A549 (cell line): ENCODE measurements around the gene TCP11. TPM values are rescaled to one million over a fixed set of nuclear protein-coding genes. Genes with fewer than 3 reads are reported as not detected.

ENCODE experiments used
- ATAC-seq, 2 experiments: fragments of 200-7000 bp in 1 of 2; fragments of >200 bp in 1 of 2; cut with Nextera tagmentation in 1 of 2; cut with Tn5 transposase in 1 of 2; 3 replicates each; pipeline versions ENCODE4 v1.8.0 to v1.9.1; 2018 to 2020; ENCODE audit warnings: mild to moderate bottlenecking in 1 of 2, moderate library complexity in 1 of 2
- CTCF ChIA-PET: fragments of 300-600 bp; sonication (Branson Sonifier 250); formaldehyde crosslinking; extraction: SDS; loops from one replicate; lab custom pipeline; 2021; ENCODE audit warnings: antibody characterized with exemption, inconsistent platforms; lab: Yijun Ruan, JAX
- POLR2A ChIA-PET: fragments of 350-600 bp; formaldehyde crosslinking; extraction: SDS; loops from one replicate; lab custom pipeline; 2021; ENCODE audit warnings: antibody characterized with exemption, inconsistent platforms; lab: Yijun Ruan, JAX
- DNase-seq, 2 experiments: peaks; one replicate each; pipeline versions ENCODE4 v3.0.0 to v3.0.0-alpha.2; 2011 to 2016; ENCODE audit warnings: low read depth in 1 of 2, low spot score in 1 of 2
- FAIRE-seq: peaks from 2 replicates; lab custom pipeline; 2011; peaks lifted over from hg19 to GRCh38; lab: Jason Lieb, UNC
- H3K27ac ChIP-seq, 2 experiments: fragments of >200 bp; sonication (Bioruptor Twin); formaldehyde crosslinking; 3 replicates each; pipeline ENCODE4 v1.5.1; 2016 to 2017
- H3K4me1 ChIP-seq: fragments of >200 bp; sonication (Bioruptor Twin); formaldehyde crosslinking; 3 replicates; pipeline ENCODE4 v1.6.1; 2016
- H3K4me2 ChIP-seq: fragments of >200 bp; sonication (Bioruptor Twin); formaldehyde crosslinking; 3 replicates; pipeline ENCODE4 v1.6.1; 2016
- H3K4me3 ChIP-seq: fragments of >200 bp; sonication (Bioruptor Twin); formaldehyde crosslinking; 3 replicates; pipeline ENCODE4 v1.5.1; 2016
- H3K9me3 ChIP-seq: fragments of >200 bp; sonication (Bioruptor Twin); formaldehyde crosslinking; 3 replicates; pipeline ENCODE4 v1.6.1; 2016
- ELK1 ChIP-seq: fragments of 150-350 bp; IDR thresholded peaks from 2 replicates; pipeline ENCODE4 v1.6.1; 2014; ENCODE audit warnings: low read depth, mild to moderate bottlenecking, low read length
- EP300 ChIP-seq, 2 experiments: fragments of >200 bp; sonication (Bioruptor Twin); formaldehyde crosslinking; IDR thresholded peaks; 2 replicates in 1 of 2; 3 replicates in 1 of 2; pipeline ENCODE4 v1.6.1; 2016 to 2017
- ESRRA ChIP-seq: fragments of 150-350 bp; IDR thresholded peaks from 2 replicates; pipeline ENCODE4 v1.6.1; 2014; ENCODE audit warnings: mild to moderate bottlenecking, low read length, borderline replicate concordance
- FOXS1 ChIP-seq: fragments of 250-450 bp; sonication (Bioruptor Pico); IDR thresholded peaks from 2 replicates; pipeline ENCODE4 v1.5.0; 2020; ENCODE audit warnings: mild to moderate bottlenecking, moderate library complexity
- HDAC2 ChIP-seq: fragments of 200-600 bp; sonication (generic); IDR thresholded peaks from 2 replicates; pipeline ENCODE4 v1.6.1; 2016
- HEYL ChIP-seq: fragments of 250-450 bp; sonication (Bioruptor Pico); IDR thresholded peaks from 2 replicates; pipeline ENCODE4 v1.8.0; 2021; ENCODE audit warnings: mild to moderate bottlenecking, moderate library complexity
- HOXB13 ChIP-seq: fragments of 250-450 bp; sonication (Bioruptor Pico); IDR thresholded peaks from 2 replicates; pipeline ENCODE4 v1.5.0; 2020; ENCODE audit warnings: low read depth, mild to moderate bottlenecking, moderate library complexity
- HOXB5 ChIP-seq: fragments of 250-450 bp; sonication (Bioruptor Pico); IDR thresholded peaks from 2 replicates; pipeline ENCODE4 v1.5.0; 2020; ENCODE audit warnings: mild to moderate bottlenecking, moderate library complexity
- JUNB ChIP-seq: fragments of >200 bp; sonication (Bioruptor Twin); formaldehyde crosslinking; IDR thresholded peaks from 2 replicates; pipeline ENCODE4 v1.6.1; 2016
- KDM1A ChIP-seq: fragments of 200-600 bp; sonication (generic); IDR thresholded peaks from 2 replicates; pipeline ENCODE4 v1.6.1; 2016; ENCODE audit warnings: low read depth, mild to moderate bottlenecking
- KDM5A ChIP-seq: fragments of 200-600 bp; sonication (generic); IDR thresholded peaks from 2 replicates; pipeline ENCODE4 v1.6.1; 2016; ENCODE audit warnings: antibody characterized with exemption, mild to moderate bottlenecking
- MAZ ChIP-seq: fragments of 150-350 bp; IDR thresholded peaks from 2 replicates; pipeline ENCODE4 v1.6.1; 2014; ENCODE audit warnings: antibody characterized with exemption, low read depth, low read length, borderline replicate concordance
- NFE2L2 ChIP-seq: fragments of 150-350 bp; conservative IDR thresholded peaks from 2 replicates; pipeline ENCODE4 v1.6.1; 2014; ENCODE audit warnings: low read length
- NPAS2 ChIP-seq: fragments of 250-450 bp; sonication (Bioruptor Pico); IDR thresholded peaks from 2 replicates; pipeline ENCODE4 v1.8.0; 2022; ENCODE audit warnings: mild to moderate bottlenecking, moderate library complexity, borderline replicate concordance
- PHF8 ChIP-seq: fragments of 200-600 bp; sonication (generic); IDR thresholded peaks from 2 replicates; pipeline ENCODE4 v1.6.1; 2016; ENCODE audit warnings: low read depth, mild to moderate bottlenecking, antibody characterized with exemption, moderate library complexity, borderline replicate concordance
- POLR2A ChIP-seq: IDR thresholded peaks from 2 replicates; pipeline ENCODE4 v1.6.1; 2012; ENCODE audit warnings: mild to moderate bottlenecking, low read length
- POLR2AphosphoS2 ChIP-seq: conservative IDR thresholded peaks from 2 replicates; pipeline ENCODE4 v1.6.1; 2012; ENCODE audit warnings: low read length, improper control_type of control experiment, inconsistent platforms
- RAD21 ChIP-seq, 2 experiments: fragments of >200 bp in 1 of 2; sonication (Bioruptor Twin) in 1 of 2; formaldehyde crosslinking in 1 of 2; IDR thresholded peaks in 1 of 2; conservative IDR thresholded peaks in 1 of 2; 2 replicates in 1 of 2; 3 replicates in 1 of 2; pipeline ENCODE4 v1.6.1; 2012 to 2018; ENCODE audit warnings: inconsistent platforms in 1 of 2
- RARB ChIP-seq: fragments of 250-450 bp; sonication (Bioruptor Pico); IDR thresholded peaks from 2 replicates; pipeline ENCODE4 v1.8.0; 2021; ENCODE audit warnings: mild to moderate bottlenecking, moderate library complexity
- RFX5 ChIP-seq: fragments of 450-650 bp; IDR thresholded peaks from 2 replicates; pipeline ENCODE4 v1.7.1; 2014; ENCODE audit warnings: antibody characterized with exemption, mild to moderate bottlenecking, moderate library complexity
- SMC3 ChIP-seq: fragments of >200 bp; sonication (Bioruptor Twin); formaldehyde crosslinking; IDR thresholded peaks from 3 replicates; pipeline ENCODE4 v1.6.1; 2018; ENCODE audit warnings: inconsistent platforms
- WGBS: methylation state at CpG from one replicate; pipeline ENCODE4 v1.1.6; 2017; ENCODE audit errors: missing lambda C conversion rate; 5-methylcytosine and 5-hydroxymethylcytosine counted together
- polyA plus RNA-seq, 4 experiments: library from polyadenylated mRNA; depleted of rRNA in 3 of 4; stranded (reverse); fragments of >200 nt; fragmentation: RNase III in 1 of 4; extraction: RNeasy Plus Mini Kit Qiagen cat#74134 plus additional on column Dnase treatment in 1 of 4; gene quantifications; 2 replicates in 3 of 4; 3 replicates in 1 of 4; pipeline ENCODE4 v1.2.3, GENCODE V29; 2011 to 2017
- TF ChIP-seq, protein P1 (sequence below): fragments of 450-650 bp; IDR thresholded peaks from 2 replicates; pipeline ENCODE4 v1.6.1; 2014; ENCODE audit warnings: antibody characterized with exemption
- TF ChIP-seq, protein P2 (sequence below): IDR thresholded peaks from 2 replicates; pipeline ENCODE4 v1.6.1; 2012
- TF ChIP-seq, protein P3 (sequence below): fragments of >200 bp; sonication (Bioruptor Twin); formaldehyde crosslinking; IDR thresholded peaks from 3 replicates; pipeline ENCODE4 v1.6.1; 2016
- TF ChIP-seq, protein P4 (sequence below): fragments of 250-450 bp; sonication (Bioruptor Pico); IDR thresholded peaks from 2 replicates; pipeline ENCODE4 v1.5.0; 2020; ENCODE audit warnings: low read depth, mild to moderate bottlenecking, moderate library complexity
- TF ChIP-seq, protein P5 (sequence below): IDR thresholded peaks from 2 replicates; pipeline ENCODE4 v1.6.1; 2012; ENCODE audit warnings: low read depth, borderline replicate concordance

TCP11 gene
- polyA plus RNA-seq, 2 of the 4 experiments (the other 2 are of a cell fraction): 0.06 TPM; not detected in 1

DNA sequence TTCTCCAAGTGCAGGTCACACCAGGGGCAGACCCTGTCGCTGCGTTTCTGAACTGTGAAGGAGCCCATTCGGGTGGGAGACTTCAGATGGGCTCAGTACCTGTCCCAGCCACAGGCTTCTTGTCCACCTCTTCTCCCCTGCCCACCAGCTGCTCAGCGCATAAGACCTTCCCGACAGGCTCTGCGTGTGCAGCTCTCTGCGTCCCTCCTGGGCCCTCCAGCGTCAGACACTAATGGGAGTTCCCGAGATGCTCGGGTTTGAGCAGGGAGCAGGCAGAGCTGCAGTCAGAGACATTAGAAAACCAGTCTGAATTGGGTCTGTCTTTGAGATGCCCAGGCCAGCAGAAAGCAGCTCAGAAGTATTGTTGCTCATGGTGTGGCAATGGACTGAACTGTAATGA lies 50.4 kb downstream of the TCP11 start:
- no peak for TF ChIP-seq NPAS2 (CRISPR knock-in tag)
- TF ChIP-seq POLR2AphosphoS2: no peak
- H3K4me3 ChIP-seq: no peak overlapping the region
- no peak overlapping the region for H3K27ac ChIP-seq
- DNase-seq (no peak), ATAC-seq (no peak), FAIRE-seq (no peak)
- CTCF ChIA-PET: interaction anchor here (1.1 to 1.6 kb wide), 2 partner anchors 35 to 49 kb away, joined by 3 to 5 read pairs; no protein-coding TSS in a partner anchor
- H3K4me2 ChIP-seq: no peak overlapping the region
- H3K9me3 ChIP-seq: no peaks in the 10 kb centered on the region
- POLR2A ChIA-PET: no interaction called here
- H3K4me1 ChIP-seq: peaks cover 10% of the 10 kb centered on the region
- 97% methylated on average over 5 of the region's 10 CpGs for WGBS

- ChIA-PET POLR2A (no interaction called here), CTCF (interaction anchor here (1.1 to 1.6 kb wide), 2 partner anchors 34 to 50 kb away, joined by 3 to 5 read pairs; no protein-coding TSS in a partner anchor)
- no peak overlapping the region for H3K4me2 ChIP-seq
- no peak overlapping the region for H3K4me3 ChIP-seq
- no peaks in the 10 kb centered on the region for H3K9me3 ChIP-seq
- no peak for DNase-seq
- ATAC-seq: no peak
- 95% methylated on average over 15 of the region's 15 CpGs for WGBS
- no peak overlapping the region for H3K27ac ChIP-seq
- TF ChIP-seq, protein P1, sequence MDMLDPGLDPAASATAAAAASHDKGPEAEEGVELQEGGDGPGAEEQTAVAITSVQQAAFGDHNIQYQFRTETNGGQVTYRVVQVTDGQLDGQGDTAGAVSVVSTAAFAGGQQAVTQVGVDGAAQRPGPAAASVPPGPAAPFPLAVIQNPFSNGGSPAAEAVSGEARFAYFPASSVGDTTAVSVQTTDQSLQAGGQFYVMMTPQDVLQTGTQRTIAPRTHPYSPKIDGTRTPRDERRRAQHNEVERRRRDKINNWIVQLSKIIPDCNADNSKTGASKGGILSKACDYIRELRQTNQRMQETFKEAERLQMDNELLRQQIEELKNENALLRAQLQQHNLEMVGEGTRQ: no peak
- no peak for TF ChIP-seq PHF8
- TF ChIP-seq, protein P2, sequence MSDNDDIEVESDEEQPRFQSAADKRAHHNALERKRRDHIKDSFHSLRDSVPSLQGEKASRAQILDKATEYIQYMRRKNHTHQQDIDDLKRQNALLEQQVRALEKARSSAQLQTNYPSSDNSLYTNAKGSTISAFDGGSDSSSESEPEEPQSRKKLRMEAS: no peak
- TF ChIP-seq, protein P3, sequence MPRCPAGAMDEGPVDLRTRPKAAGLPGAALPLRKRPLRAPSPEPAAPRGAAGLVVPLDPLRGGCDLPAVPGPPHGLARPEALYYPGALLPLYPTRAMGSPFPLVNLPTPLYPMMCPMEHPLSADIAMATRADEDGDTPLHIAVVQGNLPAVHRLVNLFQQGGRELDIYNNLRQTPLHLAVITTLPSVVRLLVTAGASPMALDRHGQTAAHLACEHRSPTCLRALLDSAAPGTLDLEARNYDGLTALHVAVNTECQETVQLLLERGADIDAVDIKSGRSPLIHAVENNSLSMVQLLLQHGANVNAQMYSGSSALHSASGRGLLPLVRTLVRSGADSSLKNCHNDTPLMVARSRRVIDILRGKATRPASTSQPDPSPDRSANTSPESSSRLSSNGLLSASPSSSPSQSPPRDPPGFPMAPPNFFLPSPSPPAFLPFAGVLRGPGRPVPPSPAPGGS: no peak
- no peak for TF ChIP-seq RAD21 (conservative IDR thresholded peaks at IDR 0.05 in 1 of 2, IDR thresholded peaks at IDR 0.05 in 1 of 2)
- no peak for TF ChIP-seq ELK1
- no peak for TF ChIP-seq RARB (CRISPR knock-in tag)
- TF ChIP-seq FOXS1 (CRISPR knock-in tag): no peak
- no peak for TF ChIP-seq HDAC2
- TF ChIP-seq, protein P4, sequence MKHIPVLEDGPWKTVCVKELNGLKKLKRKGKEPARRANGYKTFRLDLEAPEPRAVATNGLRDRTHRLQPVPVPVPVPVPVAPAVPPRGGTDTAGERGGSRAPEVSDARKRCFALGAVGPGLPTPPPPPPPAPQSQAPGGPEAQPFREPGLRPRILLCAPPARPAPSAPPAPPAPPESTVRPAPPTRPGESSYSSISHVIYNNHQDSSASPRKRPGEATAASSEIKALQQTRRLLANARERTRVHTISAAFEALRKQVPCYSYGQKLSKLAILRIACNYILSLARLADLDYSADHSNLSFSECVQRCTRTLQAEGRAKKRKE (CRISPR knock-in tag): no peak
- TF ChIP-seq, all 56 proteins: peak for 0
- no peak for FAIRE-seq
- H3K4me1 ChIP-seq: peaks cover 9% of the 10 kb centered on the region; the same call in 2 of the 3 replicates
Observed at GRCh38 chr6:35089935-35090505, 51.1 kb downstream of the TCP11 start.

GRCh38 chr6:35089216-35089934 lies 51.8 kb downstream of the TCP11 start:
- H3K27ac ChIP-seq: no peak overlapping the region
- peaks cover 9% of the 10 kb centered on the region; the same call in 2 of the 3 replicates for H3K4me1 ChIP-seq
- DNase-seq (no peak), FAIRE-seq (no peak), ATAC-seq (no peak)
- CTCF ChIA-PET: interaction anchor here (1.1 kb wide), 1 partner anchor 33 kb away, joined by 3 read pairs; no protein-coding TSS in a partner anchor
- H3K4me2 ChIP-seq: no peak overlapping the region
- POLR2A ChIA-PET: no interaction called here
- 95% methylated on average over 19 of the region's 19 CpGs for WGBS
- H3K9me3 ChIP-seq: no peaks in the 10 kb centered on the region
- no peak overlapping the region for H3K4me3 ChIP-seq
- TF ChIP-seq HOXB5 (CRISPR knock-in tag) (no peak), KDM1A (no peak), RARB (CRISPR knock-in tag) (no peak), SMC3 (no peak), HOXB13 (CRISPR knock-in tag) (no peak), EP300 (IDR thresholded peaks at IDR 0.05) (no peak), MAZ (no peak), RFX5 (no peak), ESRRA (no peak), JUNB (no peak), KDM5A (no peak), POLR2A (no peak), POLR2AphosphoS2 (no peak), NFE2L2 (no peak), HEYL (CRISPR knock-in tag) (no peak)
- TF ChIP-seq, protein P3: no peak
- TF ChIP-seq, protein P2: no peak
- TF ChIP-seq, protein P5, sequence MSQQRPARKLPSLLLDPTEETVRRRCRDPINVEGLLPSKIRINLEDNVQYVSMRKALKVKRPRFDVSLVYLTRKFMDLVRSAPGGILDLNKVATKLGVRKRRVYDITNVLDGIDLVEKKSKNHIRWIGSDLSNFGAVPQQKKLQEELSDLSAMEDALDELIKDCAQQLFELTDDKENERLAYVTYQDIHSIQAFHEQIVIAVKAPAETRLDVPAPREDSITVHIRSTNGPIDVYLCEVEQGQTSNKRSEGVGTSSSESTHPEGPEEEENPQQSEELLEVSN: no peak
